Measurements from ENCODE around the gene XYLB.
"Not testable (repeated sequence)": the region's sequence is repeated elsewhere in the genome, so short reads cannot be mapped to it uniquely, and the experiment has no call there.

XYLB gene

DNA sequence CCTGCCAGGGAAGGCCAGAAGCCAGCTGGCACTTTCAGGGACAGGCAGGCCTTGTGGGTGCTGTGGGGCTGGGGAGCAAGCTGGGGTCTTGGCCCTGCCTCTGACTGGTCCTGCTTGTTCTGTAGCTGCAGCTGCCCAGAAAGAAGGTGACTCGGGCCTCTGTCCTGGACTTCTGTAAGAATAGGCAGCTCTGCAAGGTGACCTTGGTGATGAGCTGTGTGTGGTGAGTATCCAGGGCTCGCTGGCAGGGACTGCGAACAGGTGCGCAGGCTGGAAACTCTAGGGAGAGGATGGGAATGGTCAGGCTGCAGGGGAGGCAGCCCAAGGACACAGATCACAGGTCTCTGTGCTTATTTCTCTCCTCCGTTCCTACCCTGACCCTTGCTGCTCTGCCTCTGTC is 33.3 kb upstream of the XYLB start:
- Histone ChIP-seq H3K27ac (ENCODE audit: insufficient read depth, low read length, poor library complexity, severe bottlenecking) (no peak overlapping the region), H3K9me3 (ENCODE audit: control insufficient read depth, low read length) (no peaks in the 10 kb centered on the region), H3K4me3 (ENCODE audit: insufficient read depth, low read depth, low read length, poor library complexity, severe bottlenecking) (no peak overlapping the region), H3K27me3 (replicated peaks; ENCODE audit: control insufficient read depth, insufficient read depth, low read length, poor library complexity, severe bottlenecking) (no peaks in the 10 kb centered on the region), H3K4me1 (ENCODE audit: control insufficient read depth, insufficient read depth, low read length, poor library complexity, severe bottlenecking) (no peaks in the 10 kb centered on the region), H3K36me3 (ENCODE audit: control insufficient read depth, insufficient read depth, low read length) (no peaks in the 10 kb centered on the region)
- DNase-seq, result no peak

DNA sequence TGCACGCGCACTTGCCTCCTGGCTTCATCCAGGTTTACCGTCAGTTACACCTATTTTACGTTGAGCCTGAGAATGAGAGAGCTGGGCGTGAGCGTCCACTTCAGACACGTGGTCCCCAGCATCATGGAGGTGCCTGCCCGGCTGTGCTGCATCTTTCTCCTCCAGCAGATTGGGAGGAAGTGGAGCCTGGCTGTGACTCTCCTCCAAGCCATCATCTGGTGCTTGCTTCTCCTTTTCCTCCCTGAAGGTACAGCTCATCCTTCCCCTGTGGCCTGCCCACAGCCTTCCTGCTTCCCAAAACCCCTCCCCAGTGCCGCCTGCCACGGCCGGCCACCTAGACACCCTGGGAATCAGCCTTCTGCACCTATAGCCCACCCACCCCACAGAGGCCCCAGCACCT is 32.9 kb upstream of the XYLB start:
- no peaks in the 10 kb centered on the region for H3K36me3 ChIP-seq (ENCODE audit: control insufficient read depth, insufficient read depth, low read length)
- H3K4me1 ChIP-seq (ENCODE audit: control insufficient read depth, insufficient read depth, low read length, poor library complexity, severe bottlenecking), result no peaks in the 10 kb centered on the region
- no peak overlapping the region for H3K4me3 ChIP-seq (ENCODE audit: insufficient read depth, low read depth, low read length, poor library complexity, severe bottlenecking)
- H3K27me3 ChIP-seq (replicated peaks; ENCODE audit: control insufficient read depth, insufficient read depth, low read length, poor library complexity, severe bottlenecking), result no peaks in the 10 kb centered on the region
- no peaks in the 10 kb centered on the region for H3K9me3 ChIP-seq (ENCODE audit: control insufficient read depth, low read length)
- DNase-seq, result no peak
- no peak overlapping the region for H3K27ac ChIP-seq (ENCODE audit: insufficient read depth, low read length, poor library complexity, severe bottlenecking)

DNA sequence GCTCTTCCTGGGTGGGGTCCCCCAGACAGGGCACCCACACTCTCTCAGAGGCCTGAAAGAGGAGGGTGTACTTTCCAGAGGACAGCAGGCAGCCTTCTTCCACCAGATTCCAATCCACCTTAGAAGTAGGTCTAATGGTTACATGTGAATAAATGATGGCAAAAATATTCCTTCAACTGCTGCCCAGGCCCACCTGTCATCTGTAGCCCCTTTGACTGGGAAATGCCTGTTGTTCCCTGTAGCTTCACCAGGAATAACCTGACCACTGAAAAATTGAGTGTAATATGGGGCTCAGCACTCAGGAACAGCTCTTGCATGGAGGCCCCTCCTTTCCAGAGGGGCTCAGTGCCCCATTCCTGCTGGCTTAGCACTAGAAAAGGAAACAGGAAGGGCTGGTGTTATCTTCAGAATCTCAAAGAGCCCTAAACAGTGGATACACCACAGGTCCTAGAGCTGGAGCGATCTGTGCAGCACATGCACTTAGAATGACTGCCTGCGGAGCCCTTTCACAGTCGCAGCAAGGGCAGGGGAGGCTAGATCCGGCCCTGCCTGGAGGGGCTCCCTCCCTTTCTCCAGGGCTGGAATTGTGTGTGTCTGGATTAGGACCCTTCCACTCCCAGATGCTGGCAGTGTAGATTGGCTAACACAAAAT is 32.3 kb upstream of the XYLB start:
- Histone ChIP-seq H3K9me3 (ENCODE audit: control insufficient read depth, low read length) (no peaks in the 10 kb centered on the region), H3K36me3 (ENCODE audit: control insufficient read depth, insufficient read depth, low read length) (no peaks in the 10 kb centered on the region), H3K4me3 (ENCODE audit: insufficient read depth, low read depth, low read length, poor library complexity, severe bottlenecking) (no peak overlapping the region), H3K27ac (ENCODE audit: insufficient read depth, low read length, poor library complexity, severe bottlenecking) (no peak overlapping the region), H3K27me3 (replicated peaks; ENCODE audit: control insufficient read depth, insufficient read depth, low read length, poor library complexity, severe bottlenecking) (no peaks in the 10 kb centered on the region), H3K4me1 (ENCODE audit: control insufficient read depth, insufficient read depth, low read length, poor library complexity, severe bottlenecking) (no peaks in the 10 kb centered on the region)
- no peak for DNase-seq

DNA sequence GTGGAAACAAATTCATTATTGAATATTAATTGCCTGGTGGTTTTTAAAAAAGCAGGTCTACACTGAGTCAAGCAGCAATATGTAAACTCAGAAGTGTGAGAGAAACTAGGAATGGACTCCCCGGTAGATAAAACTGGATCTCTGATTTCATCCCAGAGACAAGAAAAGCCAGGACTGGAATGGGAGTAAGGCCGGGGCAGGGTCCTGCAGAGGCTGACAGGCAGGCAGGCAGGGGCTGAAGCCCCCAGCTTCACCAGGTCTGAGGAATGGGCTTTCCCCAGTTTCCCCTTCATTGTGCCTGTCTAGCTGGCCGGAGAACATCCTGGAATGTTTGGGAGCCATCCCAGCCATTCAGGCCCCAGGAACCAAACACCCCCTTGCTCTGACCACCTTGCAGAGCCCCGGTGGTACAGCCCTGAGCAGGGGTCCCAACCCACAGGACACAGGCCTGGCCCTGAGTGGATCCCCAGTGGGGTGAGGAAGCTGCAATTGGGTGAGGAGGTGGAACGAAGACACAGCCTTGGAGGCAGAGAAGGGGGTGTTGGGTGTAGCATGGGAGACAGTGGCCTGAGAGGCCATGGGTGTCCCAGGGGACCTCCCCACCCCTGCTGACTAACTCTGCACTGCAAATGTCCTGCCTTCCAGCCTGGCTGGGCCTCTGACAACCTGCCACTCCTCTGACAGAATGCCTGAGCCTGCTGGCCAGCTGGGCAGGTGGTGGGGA is 31.7 kb upstream of the XYLB start:
- no peak overlapping the region for H3K4me3 ChIP-seq (ENCODE audit: insufficient read depth, low read depth, low read length, poor library complexity, severe bottlenecking)

DNA sequence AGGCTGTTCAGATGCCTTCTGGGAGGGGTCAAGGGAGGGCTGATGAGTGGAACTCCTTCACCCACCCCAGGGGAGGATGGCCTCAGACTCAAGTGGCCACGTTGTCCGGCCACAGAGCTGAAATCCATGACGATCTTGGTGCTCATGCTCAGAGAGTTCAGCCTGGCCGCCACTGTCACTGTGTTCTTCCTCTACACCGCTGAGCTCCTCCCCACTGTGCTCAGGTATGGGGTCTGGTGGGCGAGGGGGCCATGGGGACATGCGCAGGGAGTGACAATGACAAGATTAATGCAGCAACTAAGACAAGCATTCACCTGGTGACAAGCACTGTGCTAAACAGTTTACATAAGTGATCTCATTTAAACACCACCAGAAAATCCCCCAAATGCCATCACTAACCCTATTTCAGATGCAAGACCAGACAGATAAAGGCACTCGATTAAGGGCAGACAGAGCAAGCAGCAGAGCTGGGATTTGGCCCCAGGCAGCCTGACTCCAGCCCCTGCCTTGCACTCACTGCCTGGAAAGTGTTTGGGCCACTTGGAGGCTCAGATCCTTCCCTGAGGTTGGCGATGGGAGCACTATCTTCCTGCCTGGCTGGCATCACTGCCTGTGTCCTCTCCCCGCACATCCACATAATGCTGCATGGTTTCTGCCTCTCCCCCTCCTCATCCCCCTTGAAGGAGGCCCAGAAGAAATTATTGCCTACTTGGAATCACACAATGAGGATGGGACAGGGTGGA is 30.9 kb upstream of the XYLB start:
- H3K27me3 ChIP-seq (replicated peaks; ENCODE audit: control insufficient read depth, insufficient read depth, low read length, poor library complexity, severe bottlenecking), result no peaks in the 10 kb centered on the region
- no peak overlapping the region for H3K4me3 ChIP-seq (ENCODE audit: insufficient read depth, low read depth, low read length, poor library complexity, severe bottlenecking)
- H3K36me3 ChIP-seq (ENCODE audit: control insufficient read depth, insufficient read depth, low read length), result no peaks in the 10 kb centered on the region
- no peak overlapping the region for H3K27ac ChIP-seq (ENCODE audit: insufficient read depth, low read length, poor library complexity, severe bottlenecking)
- no peaks in the 10 kb centered on the region for H3K4me1 ChIP-seq (ENCODE audit: control insufficient read depth, insufficient read depth, low read length, poor library complexity, severe bottlenecking)
- no peak for DNase-seq
- no peaks in the 10 kb centered on the region for H3K9me3 ChIP-seq (ENCODE audit: control insufficient read depth, low read length)

More for the DNA sequence above, 31.7 kb upstream of the XYLB start:
- no peak for DNase-seq
- H3K4me1 ChIP-seq (ENCODE audit: control insufficient read depth, insufficient read depth, low read length, poor library complexity, severe bottlenecking), result no peaks in the 10 kb centered on the region
- H3K27ac ChIP-seq (ENCODE audit: insufficient read depth, low read length, poor library complexity, severe bottlenecking), result no peak overlapping the region
- no peaks in the 10 kb centered on the region for H3K27me3 ChIP-seq (replicated peaks; ENCODE audit: control insufficient read depth, insufficient read depth, low read length, poor library complexity, severe bottlenecking)
- H3K36me3 ChIP-seq (ENCODE audit: control insufficient read depth, insufficient read depth, low read length), result no peaks in the 10 kb centered on the region
- no peaks in the 10 kb centered on the region for H3K9me3 ChIP-seq (ENCODE audit: control insufficient read depth, low read length)

DNA sequence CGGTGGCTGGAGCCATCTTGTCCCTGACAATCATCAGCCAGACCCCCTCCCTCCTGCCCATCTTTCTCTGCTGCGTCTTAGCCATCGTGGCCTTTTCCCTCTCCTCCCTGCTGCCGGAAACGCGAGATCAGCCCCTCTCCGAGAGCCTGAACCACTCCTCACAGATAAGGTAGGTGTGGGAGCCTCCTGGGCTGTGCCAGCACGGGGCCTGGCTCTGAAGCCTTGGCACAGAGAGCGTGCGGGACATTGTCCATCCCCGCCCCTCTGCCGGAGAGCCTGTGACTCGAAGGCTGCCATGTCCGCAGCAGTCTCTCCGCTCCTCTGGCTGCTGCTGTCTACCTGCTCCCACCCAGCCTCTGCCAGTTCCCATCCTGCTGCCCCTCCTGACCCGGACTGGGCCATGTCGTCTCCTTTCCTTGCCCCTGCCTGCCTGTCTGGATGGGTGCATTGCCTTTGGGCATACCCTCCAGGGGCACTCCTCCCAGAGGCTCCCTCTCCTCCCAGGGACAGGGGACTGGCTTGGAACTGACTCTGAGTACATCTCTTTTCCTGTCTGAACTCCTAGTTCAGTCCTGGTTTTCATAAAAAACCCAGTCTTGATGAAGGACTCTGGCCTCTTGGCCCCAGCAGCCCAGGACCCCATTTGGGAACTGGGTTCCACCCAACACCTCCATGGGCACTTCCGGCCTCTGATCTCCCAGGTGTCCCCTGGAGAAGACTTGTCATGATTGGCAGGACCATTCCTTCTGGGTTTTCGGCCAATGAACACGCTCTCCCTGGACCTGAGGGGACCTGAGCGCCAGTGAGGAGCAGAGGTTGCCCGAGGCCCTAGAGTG is 30.0 kb upstream of the XYLB start:
- no peak overlapping the region for H3K4me3 ChIP-seq (ENCODE audit: insufficient read depth, low read depth, low read length, poor library complexity, severe bottlenecking)

DNA sequence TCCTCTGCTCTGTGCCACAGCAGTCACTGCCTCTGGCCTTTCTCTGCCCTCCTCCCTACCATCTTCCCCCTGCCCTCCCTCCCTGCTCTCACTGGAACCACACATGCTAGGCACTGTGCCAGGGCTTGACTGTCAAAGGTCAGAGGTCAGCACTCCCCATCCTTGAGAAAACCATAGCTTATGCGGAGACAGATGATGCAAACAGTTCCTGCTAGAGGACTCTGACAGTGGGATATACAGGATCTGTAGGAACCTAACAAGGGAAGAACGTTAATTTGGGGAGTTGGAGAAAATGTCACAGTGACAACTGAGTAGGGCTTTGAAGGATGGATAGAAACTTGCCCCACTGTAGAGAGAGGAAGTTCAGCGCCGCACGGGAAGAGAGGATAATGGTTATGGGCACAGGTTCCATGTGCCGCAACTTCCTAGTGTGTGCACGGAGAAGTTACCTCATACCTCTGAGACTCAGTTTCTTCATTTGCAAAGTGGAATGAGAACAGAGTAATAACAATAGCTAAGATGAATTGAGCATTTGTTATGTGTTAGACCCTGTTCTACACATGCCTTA is 29.3 kb upstream of the XYLB start:
- H3K4me1 ChIP-seq (ENCODE audit: control insufficient read depth, insufficient read depth, low read length, poor library complexity, severe bottlenecking), result no peaks in the 10 kb centered on the region
- H3K36me3 ChIP-seq (ENCODE audit: control insufficient read depth, insufficient read depth, low read length), result no peaks in the 10 kb centered on the region
- no peak overlapping the region for H3K27ac ChIP-seq (ENCODE audit: insufficient read depth, low read length, poor library complexity, severe bottlenecking)
- H3K27me3 ChIP-seq (replicated peaks; ENCODE audit: control insufficient read depth, insufficient read depth, low read length, poor library complexity, severe bottlenecking), result no peaks in the 10 kb centered on the region
- DNase-seq, result no peak
- no peak overlapping the region for H3K4me3 ChIP-seq (ENCODE audit: insufficient read depth, low read depth, low read length, poor library complexity, severe bottlenecking)
- no peaks in the 10 kb centered on the region for H3K9me3 ChIP-seq (ENCODE audit: control insufficient read depth, low read length)

More for the DNA sequence above, 30.0 kb upstream of the XYLB start:
- Histone ChIP-seq H3K27ac (ENCODE audit: insufficient read depth, low read length, poor library complexity, severe bottlenecking) (no peak overlapping the region), H3K36me3 (ENCODE audit: control insufficient read depth, insufficient read depth, low read length) (no peaks in the 10 kb centered on the region), H3K27me3 (replicated peaks; ENCODE audit: control insufficient read depth, insufficient read depth, low read length, poor library complexity, severe bottlenecking) (no peaks in the 10 kb centered on the region), H3K4me1 (ENCODE audit: control insufficient read depth, insufficient read depth, low read length, poor library complexity, severe bottlenecking) (no peaks in the 10 kb centered on the region), H3K9me3 (ENCODE audit: control insufficient read depth, low read length) (no peaks in the 10 kb centered on the region)
- no peak for DNase-seq

DNA sequence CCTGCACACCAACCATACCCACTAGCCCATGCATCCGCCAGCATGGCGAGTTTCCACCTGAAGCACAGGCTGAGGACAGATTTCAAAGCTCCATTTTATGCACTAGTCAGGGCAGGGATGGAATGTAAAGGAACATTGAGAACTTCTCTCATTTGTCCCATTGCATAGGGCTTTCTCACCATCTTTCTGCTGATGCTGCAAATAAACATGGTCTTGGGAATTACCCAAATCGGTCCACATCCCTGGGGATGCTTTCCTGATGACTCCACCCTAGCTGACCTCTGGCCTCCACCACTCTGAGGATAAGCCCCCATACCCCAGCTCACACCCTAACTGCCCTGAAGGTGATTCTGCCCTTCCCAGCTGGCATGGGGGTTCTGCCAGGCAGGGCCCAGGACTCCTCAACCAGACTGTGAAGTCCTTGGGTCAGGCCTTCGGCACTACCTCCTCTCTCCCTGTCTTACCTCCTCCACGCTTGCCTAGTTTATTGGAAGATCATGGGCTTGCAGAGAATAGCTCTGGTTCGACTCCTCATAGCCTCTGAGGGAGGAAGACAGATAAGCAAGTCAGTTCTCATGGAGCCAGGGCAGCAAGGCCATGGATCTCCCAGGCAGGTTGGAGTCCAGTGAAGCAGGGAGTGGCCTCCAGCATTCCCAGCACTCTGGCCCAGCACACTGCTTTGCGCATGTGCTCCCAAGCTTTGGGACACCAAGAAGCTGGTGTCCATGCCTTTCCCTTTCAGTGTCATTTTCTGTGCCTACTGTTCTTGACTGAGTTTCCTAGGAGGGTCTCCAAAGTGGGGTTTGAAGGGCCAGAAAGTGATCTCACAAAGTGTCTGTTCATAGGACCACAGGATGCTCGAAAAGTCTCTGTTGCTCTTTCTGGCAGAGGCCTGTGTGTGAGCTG is 27.6 kb upstream of the XYLB start:
- no peaks in the 10 kb centered on the region for H3K9me3 ChIP-seq (ENCODE audit: control insufficient read depth, low read length)
- DNase-seq, result no peak
- no peaks in the 10 kb centered on the region for H3K4me1 ChIP-seq (ENCODE audit: control insufficient read depth, insufficient read depth, low read length, poor library complexity, severe bottlenecking)
- H3K27ac ChIP-seq (ENCODE audit: insufficient read depth, low read length, poor library complexity, severe bottlenecking), result no peak overlapping the region
- no peaks in the 10 kb centered on the region for H3K27me3 ChIP-seq (replicated peaks; ENCODE audit: control insufficient read depth, insufficient read depth, low read length, poor library complexity, severe bottlenecking)
- no peak overlapping the region for H3K4me3 ChIP-seq (ENCODE audit: insufficient read depth, low read depth, low read length, poor library complexity, severe bottlenecking)
- H3K36me3 ChIP-seq (ENCODE audit: control insufficient read depth, insufficient read depth, low read length), result no peaks in the 10 kb centered on the region

DNA sequence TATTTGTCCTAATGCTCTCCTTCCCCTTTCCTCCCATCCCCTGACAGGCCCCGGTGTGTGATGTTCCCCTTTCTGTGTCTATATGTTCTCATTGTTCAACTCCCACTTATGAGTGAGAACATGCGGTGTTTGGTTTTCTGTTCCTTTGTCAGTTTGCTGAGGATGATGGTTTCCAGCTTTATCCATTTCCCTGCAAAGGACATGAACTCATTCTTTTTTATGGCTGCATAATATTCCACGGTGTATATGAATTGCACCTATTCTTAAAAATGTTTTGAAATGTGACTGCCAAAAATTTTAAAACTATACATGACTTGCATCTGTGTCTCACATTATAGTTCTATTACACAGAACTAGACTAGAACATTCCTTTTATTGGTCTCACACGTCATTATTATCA is 25.9 kb upstream of the XYLB start:
- H3K9me3 ChIP-seq (ENCODE audit: control insufficient read depth, low read length); H3K4me3 ChIP-seq (ENCODE audit: insufficient read depth, low read depth, low read length, poor library complexity, severe bottlenecking); H3K27me3 ChIP-seq (replicated peaks; ENCODE audit: control insufficient read depth, insufficient read depth, low read length, poor library complexity, severe bottlenecking); H3K36me3 ChIP-seq (ENCODE audit: control insufficient read depth, insufficient read depth, low read length); H3K27ac ChIP-seq (ENCODE audit: insufficient read depth, low read length, poor library complexity, severe bottlenecking); DNase-seq; H3K4me1 ChIP-seq (ENCODE audit: control insufficient read depth, insufficient read depth, low read length, poor library complexity, severe bottlenecking): not testable (repeated sequence)
